HG03575 (cell line): ENCODE data around the gene GCNT1.
"Not testable (repeated sequence)": the region's sequence is repeated elsewhere in the genome, so short reads cannot be mapped to it uniquely, and the experiment has no call there.

ENCODE experiments used
- ATAC-seq: cut with Tn5 transposase; IDR thresholded peaks from one replicate; pipeline ENCODE4 v1.9.1; 2021; ENCODE audit not compliant: unreplicated experiment, insufficient number of reproducible peaks, low FRiP score; ENCODE audit errors: extremely low read depth

GCNT1 gene

GRCh38 chr9:76526026-76526425, 67.0 kb downstream of the GCNT1 start:
- ATAC-seq, result no peak

GRCh38 chr9:76528056-76528455, 69.1 kb downstream of the GCNT1 start:
- no peak for ATAC-seq

- ATAC-seq, result no peak
Observed at GRCh38 chr9:76528642-76529190, 69.7 kb downstream of the GCNT1 start.

GRCh38 chr9:76529653-76530052, 70.7 kb downstream of the GCNT1 start:
- ATAC-seq, result no peak

GRCh38 chr9:76530458-76531110, 71.6 kb downstream of the GCNT1 start:
- ATAC-seq, result no peak

GRCh38 chr9:76531231-76531780, 72.3 kb downstream of the GCNT1 start:
- ATAC-seq, result no peak

- not testable (repeated sequence) for ATAC-seq
Observed at GRCh38 chr9:76532877-76533276, 73.9 kb downstream of the GCNT1 start.

GRCh38 chr9:76534026-76534425, 75.0 kb downstream of the GCNT1 start:
- ATAC-seq, result no peak

- ATAC-seq, result no peak
Observed at GRCh38 chr9:76537150-76537646, 78.2 kb downstream of the GCNT1 start.

- no peak for ATAC-seq
Observed at GRCh38 chr9:76539180-76539579, 80.2 kb downstream of the GCNT1 start.

GRCh38 chr9:76542360-76542759, 83.4 kb downstream of the GCNT1 start:
- ATAC-seq, result no peak

- ATAC-seq, result no peak
Observed at GRCh38 chr9:76545191-76545590, 86.2 kb downstream of the GCNT1 start.

GRCh38 chr9:76552181-76552580, 93.2 kb downstream of the GCNT1 start:
- ATAC-seq, result no peak

GRCh38 chr9:76552751-76553455, 93.9 kb downstream of the GCNT1 start:
- ATAC-seq, result no peak

- no peak for ATAC-seq
Observed at GRCh38 chr9:76553680-76554079, 94.7 kb downstream of the GCNT1 start.
